ENCODE results near the gene STK11. TPM values are rescaled to one million over a fixed set of nuclear protein-coding genes. Genes with fewer than 3 reads are reported as not detected.

Gene STK11
- total RNA-seq, 4 donors from 2014 or later = 52.5 to 91.2 (median 68.7) TPM

GRCh38 chr19:1163283-1163933, 42.2 kb upstream of the STK11 start:
- Histone ChIP-seq H3K4me3 (no peak overlapping the region), H3K27me3 (no peaks in the 10 kb centered on the region), H3K27ac (peak overlapping the region in 2 of 4 donors; percentile 50 to 56), H3K36me3 (peaks cover 0 to 29% (median 0%) of the 10 kb centered on the region in 3 donors), H3K4me1 (peaks cover 0 to 67% (median 19%) of the 10 kb centered on the region in 4 donors), H3K9me3 (no peaks in the 10 kb centered on the region)
- no peak for TF ChIP-seq POLR2A (IDR thresholded peaks at IDR 0.05)
- TF ChIP-seq EP300 (IDR thresholded peaks at IDR 0.05) = no peak
- TF ChIP-seq CTCF (IDR thresholded peaks at IDR 0.05) = no peak
- DNase-seq (ENCODE audit: low spot score in 2 of 2) = no peak
- WGBS, 2 donors = 78% methylated on average over 12 to 30 of the region's 41 CpGs

- 68 to 79% methylated on average over 8 to 14 of the region's 20 CpGs for WGBS, 2 donors
- H3K27ac ChIP-seq = peak overlapping the region in 1 of 4 donors; percentile 50
- no peak overlapping the region for H3K4me3 ChIP-seq
- H3K27me3 ChIP-seq = no peaks in the 10 kb centered on the region
- no peaks in the 10 kb centered on the region for H3K9me3 ChIP-seq
- TF ChIP-seq POLR2A (IDR thresholded peaks at IDR 0.05) (no peak), CTCF (IDR thresholded peaks at IDR 0.05) (no peak), EP300 (IDR thresholded peaks at IDR 0.05) (no peak)
- H3K4me1 ChIP-seq = peaks cover 0 to 74% (median 21%) of the 10 kb centered on the region in 4 donors
- DNase-seq (ENCODE audit: low spot score in 2 of 2) = no peak
- peaks cover 0 to 30% (median 0%) of the 10 kb centered on the region in 3 donors for H3K36me3 ChIP-seq
Observed at GRCh38 chr19:1163934-1164683, 41.5 kb upstream of the STK11 start.

- Histone ChIP-seq H3K36me3 (peaks cover 0 to 34% (median 0%) of the 10 kb centered on the region in 3 donors), H3K27ac (peak overlapping the region in 2 of 4 donors; percentile 52 to 94), H3K4me3 (no peak overlapping the region), H3K9me3 (no peaks in the 10 kb centered on the region), H3K27me3 (no peaks in the 10 kb centered on the region), H3K4me1 (peaks cover 0 to 79% (median 25%) of the 10 kb centered on the region in 4 donors)
- no peak for DNase-seq (ENCODE audit: low spot score in 2 of 2)
- no peak for TF ChIP-seq POLR2A (IDR thresholded peaks at IDR 0.05)
- 60 to 71% methylated on average over 19 to 21 of the region's 21 CpGs for whole genome bisulfite sequencing, 2 donors
Observed at GRCh38 chr19:1164684-1165531, 40.7 kb upstream of the STK11 start.

- TF ChIP-seq POLR2A (IDR thresholded peaks at IDR 0.05) (no peak), EP300 (IDR thresholded peaks at IDR 0.05) (no peak), CTCF (IDR thresholded peaks at IDR 0.05) (no peak)
- peak overlapping the region; percentile 28 to 99 (median 88) for H3K27ac ChIP-seq
Observed at GRCh38 chr19:1166872-1167573, 38.6 kb upstream of the STK11 start.

More at GRCh38 chr19:1166872-1167573, 38.6 kb upstream of the STK11 start:
- H3K9me3 ChIP-seq = no peaks in the 10 kb centered on the region
- H3K4me3 ChIP-seq = peak overlapping the region in 1 of 4 donors; percentile 22
- H3K27me3 ChIP-seq = no peaks in the 10 kb centered on the region
- peaks cover 0 to 34% (median 0%) of the 10 kb centered on the region in 3 donors for H3K36me3 ChIP-seq
- H3K4me1 ChIP-seq = peaks cover 0 to 83% (median 44%) of the 10 kb centered on the region in 4 donors
- 56 to 77% methylated on average over 27 to 33 of the region's 33 CpGs for WGBS, 2 donors
- DNase-seq (ENCODE audit: low spot score in 2 of 2) = no peak
